GM12878 (cell line): ENCODE data around the gene PGC. TPM values are rescaled to one million over a fixed set of nuclear protein-coding genes. Genes with fewer than 3 reads are reported as not detected.
A peak's percentile ranks its signal among the peaks of the same experiment; 100 is the strongest.

Experiments used
- ATAC-seq: fragments of 200-7000 bp; cut with Tn5 transposase; 3 replicates; pipeline ENCODE4 v1.9.1; 2020; ENCODE audit warnings: mild to moderate bottlenecking, moderate library complexity
- BruUV-seq: library from RNA; stranded (reverse); fragments of 400-500 nt; replicated peaks from 2 replicates; lab custom pipeline; 2021; lab: Mats Ljungman, UMichigan
- CTCF ChIA-PET: fragments of 300-600 bp; sonication (Branson Sonifier 250); formaldehyde crosslinking; extraction: SDS; loops from one replicate; lab custom pipeline; 2021; ENCODE audit warnings: inconsistent platforms; lab: Yijun Ruan, JAX
- POLR2A ChIA-PET: fragments of 350-600 bp; formaldehyde crosslinking; extraction: SDS; loops from one replicate; lab custom pipeline; 2021; ENCODE audit warnings: inconsistent platforms; lab: Charles Lee
- RAD21 ChIA-PET: fragments of 300-600 bp; sonication (Branson Sonifier 250); formaldehyde crosslinking; loops from one replicate; lab custom pipeline; 2023; ENCODE audit warnings: antibody characterized with exemption; ENCODE audit not compliant: unreplicated experiment; lab: Charles Lee
- SMC1A ChIA-PET: fragments of 300-600 bp; sonication (Branson Sonifier 250); formaldehyde crosslinking; loops from one replicate; lab custom pipeline; 2023; ENCODE audit not compliant: unreplicated experiment, uncharacterized antibody; lab: Charles Lee
- DNase-seq: peaks from one replicate; pipeline ENCODE4 v3.0.0-alpha.2; 2011; ENCODE audit warnings: low read depth, low spot score
- FAIRE-seq: peaks from 3 replicates; lab custom pipeline; 2011; peaks lifted over from hg19 to GRCh38; lab: Jason Lieb, UNC
- H2AFZ ChIP-seq: 2 replicates; pipeline ENCODE4 v1.6.0; 2011; ENCODE audit warnings: low read depth, low read length, control low read depth; ENCODE audit not compliant: control insufficient read depth
- H3K27ac ChIP-seq: 2 replicates; pipeline ENCODE4 v1.5.1; 2011; ENCODE audit warnings: control low read depth; ENCODE audit not compliant: control insufficient read depth, insufficient read depth
- H3K27me3 ChIP-seq, 2 experiments: replicated peaks in 1 of 2; 2 replicates each; pipeline versions ENCODE4 v1.6.0 to v1.6.1; 2011; ENCODE audit warnings: low read length in 1 of 2; ENCODE audit not compliant: control insufficient read depth in 2 of 2, insufficient read depth in 2 of 2
- H3K36me3 ChIP-seq, 2 experiments: 2 replicates each; pipeline ENCODE4 v1.5.1; 2011; ENCODE audit warnings: low read length in 1 of 2; ENCODE audit not compliant: control insufficient read depth in 2 of 2, insufficient read depth in 2 of 2
- H3K4me1 ChIP-seq: 2 replicates; pipeline ENCODE4 v1.6.1; 2011; ENCODE audit warnings: mild to moderate bottlenecking, low read length, moderate library complexity, mixed read lengths; ENCODE audit not compliant: control insufficient read depth, insufficient read depth
- H3K4me2 ChIP-seq: 2 replicates; pipeline ENCODE4 v1.6.0; 2011; ENCODE audit warnings: control low read depth; ENCODE audit not compliant: control insufficient read depth, insufficient read depth
- H3K4me3 ChIP-seq: fragments of 200-600 bp; sonication (generic); 2 replicates; pipeline ENCODE4 v1.5.1; 2016
- H3K79me2 ChIP-seq: 2 replicates; pipeline ENCODE4 v1.6.0; 2011; ENCODE audit warnings: low read length; ENCODE audit not compliant: control insufficient read depth, insufficient read depth
- H3K9ac ChIP-seq: 2 replicates; pipeline ENCODE4 v1.8.0; 2011; ENCODE audit warnings: low read length, control low read depth, mixed read lengths; ENCODE audit not compliant: control insufficient read depth, insufficient read depth
- H3K9me3 ChIP-seq: replicated peaks from 3 replicates; pipeline ENCODE4 v1.5.1; 2011; ENCODE audit warnings: mild to moderate bottlenecking, low read length; ENCODE audit not compliant: control insufficient read depth, insufficient read depth
- H4K20me1 ChIP-seq: 2 replicates; pipeline ENCODE4 v1.6.0; 2011; ENCODE audit not compliant: control insufficient read depth, insufficient read depth
- EP300 ChIP-seq, 2 experiments: fragments of 150-350 bp in 1 of 2; IDR thresholded peaks; 2 replicates each; pipeline ENCODE4 v1.6.1; 2011 to 2012; ENCODE audit warnings: low read depth in 2 of 2, low read length in 2 of 2, borderline replicate concordance in 1 of 2, improper control_type of control experiment in 1 of 2, inconsistent platforms in 1 of 2; ENCODE audit not compliant: control insufficient read depth in 1 of 2
- KDM1A ChIP-seq: fragments of 200-600 bp; sonication (generic); IDR thresholded peaks from 2 replicates; pipeline ENCODE4 v1.6.1; 2016; ENCODE audit warnings: borderline replicate concordance
- LARP7 ChIP-seq: fragments of 450-650 bp; IDR thresholded peaks from 2 replicates; pipeline ENCODE4 v1.6.1; 2017; ENCODE audit warnings: mild to moderate bottlenecking
- MXI1 ChIP-seq: fragments of 150-350 bp; IDR thresholded peaks from 2 replicates; pipeline ENCODE4 v1.6.1; 2011; ENCODE audit warnings: low read depth, mild to moderate bottlenecking, inconsistent platforms, low read length, improper control_type of control experiment
- POLR2A ChIP-seq: IDR thresholded peaks from 2 replicates; pipeline ENCODE4 v1.6.1; 2011; ENCODE audit warnings: low read depth, mild to moderate bottlenecking, low read length
- POLR2AphosphoS5 ChIP-seq: IDR thresholded peaks from 2 replicates; pipeline ENCODE4 v1.6.1; 2011; ENCODE audit warnings: mild to moderate bottlenecking, low read length, inconsistent platforms
- TCF12 ChIP-seq: IDR thresholded peaks from 2 replicates; pipeline ENCODE4 v1.6.1; 2011; ENCODE audit warnings: low read depth, mild to moderate bottlenecking, low read length
- WGBS: methylation state at CpG from one replicate; pipeline ENCODE4 v1.1.6; 2016; ENCODE audit warnings: low lambda C conversion rate; ENCODE audit not compliant: insufficient replicate concordance, insufficient coverage; ENCODE audit errors: missing lambda C conversion rate; 5-methylcytosine and 5-hydroxymethylcytosine counted together
- in situ Hi-C: fragments of 300-500 bp; cut with MboI; formaldehyde crosslinking; loops from 9 replicates; pipeline ENCODE4 v1.14.3; 2018; ENCODE audit warnings: mixed read lengths
- intact Hi-C: fragments of 100-400 bp; cut with micrococcal nuclease; formaldehyde crosslinking; loops from one replicate; pipeline ENCODE4 v1.14.2; 2022; ENCODE audit not compliant: unreplicated experiment
- polyA plus RNA-seq, 11 experiments: library from polyadenylated mRNA; depleted of rRNA in 4 of 11; unstranded in 6 of 11; stranded (reverse) in 5 of 11; fragments of >200 nt; fragmentation: Nextera tagmentation in 4 of 11; fragmentation: Illumina TruSeq in 1 of 11; extraction: Ambion mirVana in 4 of 11; extraction: Trizol in 1 of 11; gene quantifications; 1 replicate in 1 of 11; 2 replicates in 10 of 11; pipeline versions ENCODE4 v1.2.1 to v1.2.3, GENCODE V29; 2011 to 2016; ENCODE audit warnings: inconsistent platforms in 2 of 11, missing spikeins in 2 of 11, low read depth in 1 of 11
- total RNA-seq, 4 experiments: library from RNA; depleted of rRNA in 3 of 4; stranded (reverse); fragments of >200 nt in 3 of 4; fragmentation: Illumina TruSeq in 1 of 4; extraction: Trizol in 1 of 4; gene quantifications; 2 replicates each; pipeline versions ENCODE4 v1.2.1 to v1.2.3, GENCODE V29; 2013 to 2021
- TF ChIP-seq, protein P1 (sequence below): IDR thresholded peaks from 2 replicates; pipeline ENCODE4 v1.6.1; 2011; ENCODE audit warnings: borderline replicate concordance, low read depth, mild to moderate bottlenecking, moderate library complexity, low read length; ENCODE audit not compliant: insufficient read depth, poor library complexity, severe bottlenecking
- TF ChIP-seq, protein P2 (sequence below): fragments of 450-650 bp; IDR thresholded peaks from 2 replicates; pipeline ENCODE4 v1.6.1; 2018; ENCODE audit warnings: borderline replicate concordance, mild to moderate bottlenecking; ENCODE audit not compliant: partially characterized antibody

Gene PGC
- total and polyA plus RNA-seq, 10 of the 15 experiments (the other 5 are each of a cell fraction or from before 2014, with no cell fraction given): 0.26 TPM; not detected in 9

DNA sequence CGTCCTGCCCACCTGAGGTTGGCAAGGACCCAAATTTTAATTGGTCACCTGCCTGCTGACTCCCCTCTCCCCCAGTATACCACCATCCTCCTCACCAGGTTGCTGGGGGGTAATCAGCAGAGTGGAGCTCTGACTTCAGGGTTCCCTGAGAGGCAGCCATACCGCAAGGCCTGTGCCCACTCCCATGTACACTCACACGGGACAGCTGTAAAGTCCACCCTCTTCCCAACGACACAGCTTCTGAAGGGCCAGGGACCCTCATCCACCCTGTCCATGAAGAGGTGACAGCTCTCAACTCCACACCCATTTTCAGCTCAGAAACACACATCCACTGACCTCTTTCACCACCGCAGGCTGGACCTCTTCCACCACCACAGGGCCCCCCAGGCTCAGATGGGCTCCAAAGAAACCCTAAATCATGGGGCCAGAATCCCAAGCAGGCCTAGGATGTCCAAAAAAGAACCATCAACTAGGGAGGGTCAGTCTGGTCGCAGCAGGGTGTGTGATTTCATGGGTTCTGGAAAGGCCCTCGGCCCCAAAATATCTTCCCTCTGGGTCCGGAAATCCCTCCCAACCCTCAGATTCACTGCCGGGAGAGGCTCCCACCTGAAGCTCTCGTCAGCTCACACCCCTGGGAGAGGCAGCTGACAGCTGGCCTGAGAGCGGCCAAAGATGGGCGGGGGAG, 41.7 kb downstream of the PGC start:
- ChIA-PET POLR2A (interaction anchor here (0.8 to 6.1 kb wide), 7 partner anchors 8 to 372 kb away, joined by 3 to 210 read pairs (median 4); partner anchors contain the start of gene TFEB), CTCF (interaction anchor here (0.6 to 4.6 kb wide), 23 partner anchors 8 to 417 kb away, joined by 3 to 87 read pairs (median 6); no protein-coding TSS in a partner anchor), RAD21 (interaction anchor here (0.7 to 6.3 kb wide), 11 partner anchors 11 to 399 kb away, joined by 3 to 185 read pairs (median 7); partner anchors contain the start of gene TFEB), SMC1A (interaction anchor here (0.7 to 7.2 kb wide), 15 partner anchors 10 to 987 kb away, joined by 3 to 168 read pairs (median 4); no protein-coding TSS in a partner anchor)
- intact Hi-C loops: loop anchor here (5.0 to 10.0 kb wide), 2 partner anchors 72 to 339 kb away; partner anchors contain the start of gene FRS3
- Histone ChIP-seq H3K9me3 (no peaks in the 10 kb centered on the region), H3K27ac (peak overlapping the region; percentile 99), H3K27me3 (no peaks in the 10 kb centered on the region), H3K4me2 (peak overlapping the region; percentile 99), H3K4me3 (peak overlapping the region; percentile 85), H3K36me3 (peaks cover 10 to 19% of the 10 kb centered on the region in 2 experiments), H3K9ac (peak overlapping the region; percentile 99), H2AFZ (peak overlapping the region; percentile 35), H3K4me1 (peaks cover 60% of the 10 kb centered on the region), H4K20me1 (no peaks in the 10 kb centered on the region; the same call in 1 of the 2 replicates)
- FAIRE-seq: no peak
- DNase-seq: no peak
- BruUV-seq: TSS peak; percentile 30
- WGBS: 0% methylated on average over 12 of the region's 12 CpGs
- in situ Hi-C loops: no loop called here
- no peak for ATAC-seq
- TF ChIP-seq MXI1 (peak; percentile 39), POLR2AphosphoS5 (peak; percentile 66), KDM1A (no peak), TCF12 (peak; percentile 61; the same call in 1 of the 2 replicates), LARP7 (no peak), EP300 (IDR thresholded peaks at IDR 0.05; ENCODE audit: borderline replicate concordance in 1 of 2, control insufficient read depth in 1 of 2, low read depth in 2 of 2, low read length in 2 of 2) (0 out of 4 replicates have a peak, but pooled peaks of 1 of the 2 experiments have one; percentile 43), POLR2A (peak; percentile 67)
- TF ChIP-seq, protein P1, sequence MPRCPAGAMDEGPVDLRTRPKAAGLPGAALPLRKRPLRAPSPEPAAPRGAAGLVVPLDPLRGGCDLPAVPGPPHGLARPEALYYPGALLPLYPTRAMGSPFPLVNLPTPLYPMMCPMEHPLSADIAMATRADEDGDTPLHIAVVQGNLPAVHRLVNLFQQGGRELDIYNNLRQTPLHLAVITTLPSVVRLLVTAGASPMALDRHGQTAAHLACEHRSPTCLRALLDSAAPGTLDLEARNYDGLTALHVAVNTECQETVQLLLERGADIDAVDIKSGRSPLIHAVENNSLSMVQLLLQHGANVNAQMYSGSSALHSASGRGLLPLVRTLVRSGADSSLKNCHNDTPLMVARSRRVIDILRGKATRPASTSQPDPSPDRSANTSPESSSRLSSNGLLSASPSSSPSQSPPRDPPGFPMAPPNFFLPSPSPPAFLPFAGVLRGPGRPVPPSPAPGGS: peak; percentile 13
- TF ChIP-seq, protein P2, sequence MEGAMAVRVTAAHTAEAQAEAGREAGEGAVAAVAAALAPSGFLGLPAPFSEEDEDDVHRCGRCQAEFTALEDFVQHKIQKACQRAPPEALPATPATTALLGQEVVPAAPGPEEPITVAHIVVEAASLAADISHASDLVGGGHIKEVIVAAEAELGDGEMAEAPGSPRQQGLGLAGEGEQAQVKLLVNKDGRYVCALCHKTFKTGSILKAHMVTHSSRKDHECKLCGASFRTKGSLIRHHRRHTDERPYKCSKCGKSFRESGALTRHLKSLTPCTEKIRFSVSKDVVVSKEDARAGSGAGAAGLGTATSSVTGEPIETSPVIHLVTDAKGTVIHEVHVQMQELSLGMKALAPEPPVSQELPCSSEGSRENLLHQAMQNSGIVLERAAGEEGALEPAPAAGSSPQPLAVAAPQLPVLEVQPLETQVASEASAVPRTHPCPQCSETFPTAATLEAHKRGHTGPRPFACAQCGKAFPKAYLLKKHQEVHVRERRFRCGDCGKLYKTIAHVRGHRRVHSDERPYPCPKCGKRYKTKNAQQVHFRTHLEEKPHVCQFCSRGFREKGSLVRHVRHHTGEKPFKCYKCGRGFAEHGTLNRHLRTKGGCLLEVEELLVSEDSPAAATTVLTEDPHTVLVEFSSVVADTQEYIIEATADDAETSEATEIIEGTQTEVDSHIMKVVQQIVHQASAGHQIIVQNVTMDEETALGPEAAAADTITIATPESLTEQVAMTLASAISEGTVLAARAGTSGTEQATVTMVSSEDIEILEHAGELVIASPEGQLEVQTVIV: no peak
- TF ChIP-seq, all 136 proteins: peak for 6
- H3K79me2 ChIP-seq: peaks cover 88% of the 10 kb centered on the region
